Suppressor macrophage treated with lipopolysaccharide for 4 hours (primary cell): ENCODE measurements around the gene PDE2A.
A peak's percentile ranks its signal among the peaks of the same experiment; 100 is the strongest.

Experiments
- DNase-seq: peaks from one replicate; pipeline ENCODE4 v3.0.0-alpha.2; 2020

The PDE2A gene

DNA sequence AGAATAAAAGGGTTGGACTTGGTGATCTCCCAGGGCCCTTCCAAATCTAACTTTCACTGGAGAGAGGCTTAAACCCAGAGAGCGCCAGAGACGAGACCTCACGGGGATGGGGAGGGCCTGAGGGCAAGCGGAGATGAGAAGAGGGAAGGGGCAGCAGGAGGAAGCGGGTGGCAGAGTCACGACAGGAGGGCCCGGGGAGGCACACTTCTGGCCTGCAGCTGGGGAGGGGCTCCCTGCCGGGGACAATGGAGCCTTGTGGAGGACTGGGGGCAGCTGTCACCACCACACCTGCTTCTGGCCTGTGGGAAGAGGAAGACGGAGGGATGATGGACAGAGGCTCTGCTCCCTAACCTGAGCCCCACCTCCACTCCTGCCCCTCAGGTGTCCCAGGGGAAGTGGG is 40.2 kb downstream of the PDE2A start:
- DNase-seq = no peak

DNA sequence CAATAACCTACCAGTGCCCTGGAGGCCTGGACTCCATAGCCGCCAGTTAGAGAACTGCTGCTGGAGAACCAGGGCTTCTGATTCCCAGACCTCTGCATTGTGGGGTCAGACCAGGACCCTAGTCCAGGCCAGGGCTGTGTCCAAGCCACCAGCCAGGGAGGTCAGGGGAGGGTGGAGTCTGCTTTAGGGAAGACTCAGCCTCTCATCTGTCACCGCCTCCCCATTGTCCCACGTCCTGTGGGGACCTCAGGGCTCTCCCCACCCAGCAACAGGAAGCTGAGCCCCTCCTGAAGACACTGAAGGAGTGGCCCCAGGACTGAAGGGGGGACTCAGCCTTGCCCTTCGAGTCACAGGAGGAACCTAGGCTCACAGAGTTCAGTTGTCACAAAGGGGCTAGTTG is 41.2 kb downstream of the PDE2A start:
- DNase-seq = no peak

DNA sequence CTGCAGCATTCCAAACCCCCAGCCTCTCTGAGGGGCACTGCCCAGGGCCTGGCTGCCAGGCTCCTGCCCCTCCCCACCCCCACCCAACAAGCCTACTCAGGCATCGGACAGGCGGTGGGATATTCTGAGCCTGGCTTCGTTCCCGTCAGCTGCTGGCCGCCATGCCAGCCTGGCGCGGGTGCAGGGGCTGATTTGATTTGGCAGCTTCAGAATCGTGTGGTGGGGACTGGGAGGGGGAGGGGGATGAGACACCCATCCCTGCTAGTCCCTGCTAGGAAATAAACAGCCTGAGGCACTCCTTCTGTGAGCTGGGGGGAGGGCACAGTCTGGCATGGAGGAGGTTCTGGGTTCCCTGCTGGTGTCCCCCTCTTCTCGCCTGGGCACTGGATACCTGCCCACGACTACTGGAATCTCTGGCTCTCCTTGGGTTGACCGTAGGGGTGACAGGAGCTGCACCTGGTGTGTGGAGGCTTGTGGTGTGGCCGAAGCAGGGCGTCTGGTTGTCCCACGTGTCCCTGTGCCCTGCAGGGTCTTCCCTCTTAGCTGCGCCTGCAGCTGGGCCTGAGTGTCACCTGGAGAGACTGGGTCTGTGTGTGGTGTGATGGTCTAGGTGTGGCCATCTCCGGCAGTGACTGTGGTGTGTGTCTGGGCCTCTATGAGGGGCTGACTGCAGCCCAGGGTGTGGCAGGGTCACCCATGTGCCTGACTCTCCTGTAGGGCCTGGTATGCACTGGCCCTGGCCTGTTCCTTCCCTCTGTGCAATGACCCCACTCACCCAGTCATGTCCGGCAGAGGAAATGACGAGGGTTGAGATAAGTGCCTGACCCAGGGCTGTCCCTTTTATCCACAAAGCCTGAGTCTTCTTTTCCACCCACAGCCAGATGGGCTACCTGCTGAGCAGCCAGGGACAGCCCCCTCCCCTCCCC is 42.2 kb downstream of the PDE2A start:
- DNase-seq = no peak

DNA sequence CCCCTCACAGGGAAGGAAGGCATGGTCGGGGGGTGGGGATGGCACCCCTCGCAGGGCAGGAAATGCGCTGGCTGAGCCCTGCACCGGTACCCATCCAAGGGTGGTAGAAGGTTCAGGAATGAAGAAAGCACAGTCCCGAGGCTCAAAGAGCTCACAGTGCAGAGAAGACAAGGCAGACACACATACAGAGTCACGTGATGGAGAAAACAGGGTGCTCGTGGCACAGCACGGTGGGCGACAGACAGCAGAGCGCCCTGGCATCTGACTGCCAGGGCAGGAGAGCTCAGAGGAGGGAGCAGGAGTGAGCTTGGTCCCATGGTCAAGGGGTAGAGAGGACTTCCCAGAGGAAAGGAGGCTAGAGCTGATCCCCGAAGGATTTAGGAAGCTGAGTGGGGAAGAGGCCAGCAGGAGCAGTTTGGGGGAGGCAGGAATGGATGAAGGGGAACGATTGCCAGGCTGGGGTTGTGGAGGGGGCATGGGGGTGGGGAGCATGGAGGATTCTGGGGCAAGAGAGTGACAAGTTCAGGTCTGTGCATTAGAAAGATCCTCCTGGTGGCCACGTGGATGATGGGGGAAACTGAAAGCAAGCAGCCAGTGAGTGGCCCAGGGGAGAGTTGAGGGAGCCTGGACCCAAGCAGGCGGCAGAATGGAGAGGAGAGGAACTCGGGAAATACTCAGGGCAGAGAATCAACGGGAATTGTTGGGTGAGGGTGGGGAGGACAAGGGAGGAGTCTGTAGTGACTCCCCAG is 43.9 kb downstream of the PDE2A start:
- DNase-seq = no peak

DNA sequence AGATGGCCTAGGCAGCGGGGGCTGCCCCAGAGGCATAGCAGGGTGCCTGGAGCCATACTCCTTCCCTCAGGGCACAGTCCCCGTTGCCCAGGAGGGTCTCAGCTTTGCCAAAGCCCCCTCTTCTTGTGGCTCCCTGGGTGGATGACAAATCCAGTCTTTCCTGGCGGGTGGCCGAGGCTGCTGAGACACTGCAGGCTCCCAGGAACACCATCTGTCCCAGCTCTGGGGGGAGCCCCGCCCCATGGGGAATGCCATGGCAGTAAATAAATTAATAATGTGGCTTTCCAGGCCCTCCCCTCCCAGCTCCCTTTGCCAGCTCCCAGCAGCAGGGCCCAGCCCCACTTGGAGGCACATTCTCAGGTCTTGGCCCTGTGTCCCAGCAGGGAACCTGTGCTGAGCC is 45.0 kb downstream of the PDE2A start:
- DNase-seq = no peak

DNA sequence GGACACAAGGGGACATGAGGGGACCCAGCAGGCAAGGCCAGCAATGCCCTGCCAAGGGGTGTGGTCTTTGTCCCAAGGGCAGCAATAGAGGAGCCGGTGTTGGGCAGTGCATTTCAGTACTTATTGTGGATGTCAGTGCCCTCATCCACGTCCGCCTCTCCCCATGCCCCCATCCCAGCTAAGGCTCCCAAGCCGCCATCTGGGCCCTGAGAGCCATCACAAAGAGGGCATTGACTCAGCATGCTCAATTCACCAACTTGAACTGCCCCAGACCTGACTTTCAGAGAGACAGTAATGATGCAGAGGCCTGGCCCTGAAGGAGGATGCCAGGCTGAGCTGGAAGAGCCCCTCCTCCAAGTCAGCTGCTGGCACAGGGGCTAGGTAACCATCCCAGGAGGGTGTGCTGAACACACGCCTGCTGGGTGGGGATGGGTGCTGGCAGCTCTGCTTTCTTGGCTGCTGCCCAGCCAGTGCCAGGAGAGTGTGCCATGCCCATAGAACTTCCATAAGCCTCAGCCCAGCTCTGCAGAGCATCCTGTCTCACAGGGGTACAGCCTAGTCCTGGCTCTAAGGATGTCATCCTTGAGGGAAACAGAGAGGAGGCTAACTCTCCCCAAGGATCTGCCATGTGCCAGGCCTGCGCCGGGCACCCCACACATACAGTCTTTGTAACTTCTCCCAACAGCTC is 46.5 kb downstream of the PDE2A start:
- no peak for DNase-seq

DNA sequence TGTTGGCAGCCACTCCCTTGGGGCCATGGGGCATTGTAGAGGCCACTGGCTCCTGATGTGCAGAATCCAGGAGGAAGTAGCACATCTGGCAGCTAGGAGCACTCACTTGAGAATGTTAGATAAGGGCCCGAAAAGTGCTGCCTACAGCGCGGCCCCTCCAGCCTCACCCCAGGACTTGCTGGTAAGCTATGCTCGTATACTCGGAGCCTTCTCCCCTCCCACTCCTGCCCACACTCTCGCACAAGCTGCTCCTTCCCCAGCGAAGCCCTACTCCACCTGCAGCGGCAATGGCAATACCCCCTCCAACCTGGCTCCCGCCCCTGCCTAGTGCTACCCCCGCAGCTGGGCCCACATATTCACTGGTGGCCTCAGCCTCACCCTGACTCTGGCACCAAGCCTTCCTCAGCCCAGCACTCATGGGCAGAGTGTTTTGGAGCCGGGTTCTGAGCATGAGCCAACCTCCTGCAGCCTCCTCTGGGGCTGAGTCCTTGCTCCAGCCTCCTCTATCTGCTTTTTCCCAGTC is 47.7 kb downstream of the PDE2A start:
- no peak for DNase-seq

DNA sequence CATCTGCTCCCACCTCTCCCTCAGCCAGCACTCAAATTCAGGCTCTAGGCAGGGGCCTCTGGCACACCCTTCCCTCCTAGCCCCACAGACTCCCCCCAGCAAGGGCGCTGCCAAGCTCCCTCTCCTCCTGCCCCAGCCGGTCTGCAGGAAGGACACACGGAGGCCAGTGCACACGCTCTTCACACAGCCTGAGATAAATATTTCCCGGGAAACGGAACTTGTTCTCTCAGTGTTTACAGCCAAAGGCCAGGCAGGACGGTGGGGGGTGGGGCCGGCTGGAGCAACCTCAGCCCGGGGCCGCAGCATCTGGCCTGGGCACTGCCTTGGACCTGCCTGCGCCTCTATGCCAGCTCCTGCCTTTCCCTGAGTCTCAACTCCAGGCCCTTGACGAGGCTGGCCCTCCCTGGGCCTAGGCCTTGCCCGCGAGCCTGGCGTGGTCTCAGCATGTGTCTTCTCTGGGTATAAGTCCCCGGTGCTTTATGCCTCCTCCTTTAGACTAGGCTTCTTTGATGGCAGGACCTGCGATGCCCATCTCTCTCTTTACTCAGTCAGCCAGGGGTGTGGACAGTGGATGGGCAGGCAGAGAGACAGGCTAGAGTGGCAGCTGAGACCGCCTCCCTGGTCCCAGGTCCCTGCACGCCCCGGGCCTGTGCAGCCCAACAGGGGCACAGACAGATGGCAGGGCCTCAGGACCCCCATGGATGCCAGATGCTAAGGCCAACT is 48.4 kb downstream of the PDE2A start:
- no peak for DNase-seq

DNA sequence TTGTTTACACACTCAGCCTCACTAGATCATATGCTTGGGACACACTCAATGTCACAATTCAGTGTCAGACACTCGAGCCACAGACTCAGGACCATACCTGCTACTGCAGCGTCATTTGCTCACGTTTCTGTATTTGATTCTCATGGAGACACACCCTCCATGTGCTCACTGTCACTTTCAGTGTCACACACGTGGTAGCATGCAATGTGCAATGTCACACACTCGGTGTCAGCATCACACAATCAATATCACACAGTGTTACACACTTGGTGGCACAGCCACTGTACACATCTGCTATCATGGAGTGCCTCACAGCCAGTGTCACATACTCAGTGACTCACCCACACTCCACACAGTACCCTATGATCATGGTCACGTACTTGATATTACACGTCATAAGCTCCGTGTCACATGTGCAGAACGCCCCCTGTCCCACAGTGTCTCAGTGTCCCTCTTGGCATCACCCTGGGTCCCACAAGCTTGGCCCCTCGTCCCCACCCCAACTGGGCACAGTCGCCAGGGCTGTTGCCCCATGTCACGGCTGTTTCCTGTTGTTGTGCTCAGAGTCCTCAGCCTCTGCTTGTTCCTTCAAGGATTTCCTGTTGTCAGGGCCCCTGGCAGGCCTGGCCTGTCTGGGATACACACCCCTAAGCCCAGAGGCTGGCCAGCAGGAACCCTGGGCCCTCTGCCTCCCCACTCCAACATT is 49.6 kb downstream of the PDE2A start:
- DNase-seq = peak; percentile 71

DNA sequence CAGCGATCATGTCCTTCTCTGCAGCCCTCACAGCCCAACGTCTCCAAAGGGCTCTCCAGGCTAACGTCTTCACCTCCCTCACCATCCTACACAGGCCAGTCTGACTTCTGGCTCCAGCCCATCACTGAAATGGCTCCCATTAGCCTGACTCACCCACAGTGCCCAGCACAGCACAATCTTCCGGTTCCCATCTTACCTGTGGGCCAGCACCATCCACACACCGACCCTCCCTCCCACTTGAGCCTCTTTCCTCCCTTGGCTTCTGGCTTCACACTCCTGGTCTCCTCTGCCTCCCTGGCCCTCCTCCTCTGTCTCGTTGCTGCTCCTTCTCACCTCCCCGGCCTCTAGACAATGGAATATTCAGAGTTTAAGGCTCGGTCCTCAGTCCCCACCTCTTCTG is 51.2 kb downstream of the PDE2A start:
- no peak for DNase-seq

DNA sequence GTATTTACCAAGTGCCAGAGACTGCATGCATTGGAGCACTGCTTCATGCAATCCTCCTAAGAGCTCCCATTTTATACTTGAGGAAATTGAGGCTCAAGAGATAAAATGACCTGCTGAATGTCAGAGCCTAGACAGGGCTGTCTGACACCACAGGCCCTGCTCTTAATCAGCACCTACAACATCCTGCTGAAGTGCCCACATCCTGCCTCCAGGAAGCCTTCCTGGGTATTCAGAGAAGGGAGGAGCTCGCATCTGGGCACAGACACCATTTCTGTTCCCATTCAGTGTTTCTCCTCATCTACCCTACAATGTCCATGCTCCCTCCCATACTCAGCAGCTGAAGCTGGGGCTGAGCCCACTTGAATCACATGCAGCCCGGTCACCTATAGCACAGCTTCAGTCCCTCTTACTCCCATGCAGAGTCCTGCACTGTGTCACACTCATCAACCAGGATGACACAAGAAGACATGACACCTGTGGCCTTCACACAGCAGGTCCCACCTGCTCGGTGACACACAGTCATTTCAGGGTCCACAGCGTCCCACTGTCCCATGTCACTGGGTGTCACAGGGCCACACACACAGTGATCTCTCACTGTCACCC is 53.1 kb downstream of the PDE2A start:
- no peak for DNase-seq

DNA sequence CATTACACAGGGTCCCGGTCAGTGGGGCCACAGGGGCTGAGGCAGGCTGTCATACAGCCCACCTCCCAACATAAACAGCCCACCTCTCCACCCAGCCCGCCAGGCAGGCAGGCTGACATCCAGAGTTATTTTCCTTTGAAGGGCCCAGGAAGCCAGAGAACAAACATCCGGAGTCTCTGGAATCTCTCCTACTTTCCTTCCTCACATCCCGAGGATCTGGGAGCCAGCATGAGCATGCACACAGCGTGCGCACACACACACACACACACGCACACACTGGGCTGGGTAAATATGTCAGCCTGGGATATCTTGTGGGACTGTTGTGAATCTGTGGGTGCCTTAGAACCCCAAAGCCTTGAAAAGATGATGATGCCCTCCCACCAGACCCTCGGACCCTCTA is 55.4 kb downstream of the PDE2A start:
- no peak for DNase-seq

DNA sequence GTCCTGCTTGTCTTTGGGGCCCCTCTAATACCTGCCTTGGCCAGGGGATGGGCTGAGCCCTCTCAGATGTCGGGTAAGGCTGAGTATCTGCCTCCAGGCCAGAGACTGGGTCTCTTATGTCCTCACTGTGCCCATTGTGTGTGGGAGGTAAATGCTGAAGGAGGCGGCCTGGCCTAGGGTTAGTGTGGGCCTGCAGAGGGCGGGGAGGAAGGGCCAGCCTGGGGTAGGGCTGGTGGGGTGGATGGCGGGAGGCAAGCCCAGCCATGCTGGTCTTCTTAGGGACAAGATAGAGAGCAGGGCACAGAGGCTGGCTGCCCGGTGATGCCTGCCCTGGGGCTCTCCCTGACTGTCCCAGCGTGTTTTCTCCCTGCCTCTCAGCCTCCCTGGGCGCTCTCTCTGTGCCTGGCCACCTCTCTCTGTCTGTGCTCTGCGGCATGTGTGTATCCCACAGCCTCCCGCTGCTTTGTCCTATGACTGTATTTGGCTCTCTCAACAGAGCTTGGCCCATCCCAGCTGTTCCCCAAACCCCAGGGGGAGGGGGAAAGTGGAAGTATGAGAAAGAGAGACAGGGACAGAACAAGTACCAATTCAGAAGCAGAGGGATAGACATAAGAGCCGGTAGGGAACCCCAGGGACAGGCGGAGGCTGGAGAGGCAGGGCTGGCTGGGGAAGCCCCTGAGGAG is 57.0 kb downstream of the PDE2A start:
- DNase-seq = no peak

DNA sequence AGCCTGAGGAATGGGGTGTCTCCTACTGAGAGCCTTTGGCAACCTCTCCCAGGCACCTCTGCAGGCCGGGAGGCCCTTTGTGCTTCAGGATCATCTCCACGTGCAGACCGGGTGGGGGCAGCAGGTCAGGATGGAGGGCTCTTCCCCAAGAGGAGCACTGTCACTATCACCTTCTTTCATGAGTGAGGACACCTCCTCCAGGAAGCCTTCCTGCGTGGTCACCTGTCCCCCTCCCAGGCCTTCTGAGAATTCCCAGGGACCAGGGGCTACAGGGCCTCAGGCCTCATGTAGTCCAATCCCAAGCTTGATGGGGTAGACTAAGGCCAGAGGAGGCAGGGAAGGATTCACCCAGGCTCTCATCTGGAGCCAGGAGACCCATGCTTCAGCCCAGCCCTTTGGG is 57.6 kb downstream of the PDE2A start:
- no peak for DNase-seq

DNA sequence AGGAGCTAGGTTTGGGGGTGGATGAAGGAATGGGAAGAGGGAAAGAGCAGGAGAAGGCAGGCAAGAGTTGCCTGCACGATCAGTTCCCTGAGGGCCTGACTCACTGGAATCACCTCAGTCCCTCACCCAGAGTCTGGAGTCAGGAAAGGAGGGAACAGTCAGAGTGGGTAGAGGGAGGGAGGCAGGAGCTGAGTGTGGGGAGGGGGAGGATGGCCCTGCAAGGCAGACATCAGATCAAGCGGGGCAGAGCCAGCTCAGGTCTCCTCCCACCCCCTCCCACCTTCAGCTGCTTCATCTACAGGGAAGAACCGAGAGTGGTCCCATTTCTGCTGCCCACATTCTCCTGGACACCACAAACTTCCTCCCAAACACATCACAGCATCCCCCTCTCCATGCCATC is 58.9 kb downstream of the PDE2A start:
- no peak for DNase-seq

DNA sequence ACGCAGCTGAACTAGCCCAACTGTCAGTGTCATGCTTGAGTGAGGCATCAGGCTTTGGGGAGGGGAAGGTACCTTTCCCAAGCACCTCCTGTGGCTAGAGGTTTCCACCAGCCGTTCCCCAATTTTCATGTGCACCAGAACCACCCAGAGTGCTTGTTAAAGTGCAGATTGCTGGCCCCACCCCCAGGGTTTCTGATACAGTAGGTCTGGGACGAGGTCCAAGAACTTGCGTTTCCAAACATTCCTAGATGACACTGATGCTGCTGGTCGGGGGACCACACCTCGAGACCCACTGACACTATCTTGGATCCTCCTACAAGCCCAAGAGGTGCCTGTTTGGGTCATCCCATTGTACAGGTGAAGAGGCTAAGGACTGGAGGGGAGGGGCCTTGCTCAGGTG is 59.8 kb downstream of the PDE2A start:
- DNase-seq = no peak

DNA sequence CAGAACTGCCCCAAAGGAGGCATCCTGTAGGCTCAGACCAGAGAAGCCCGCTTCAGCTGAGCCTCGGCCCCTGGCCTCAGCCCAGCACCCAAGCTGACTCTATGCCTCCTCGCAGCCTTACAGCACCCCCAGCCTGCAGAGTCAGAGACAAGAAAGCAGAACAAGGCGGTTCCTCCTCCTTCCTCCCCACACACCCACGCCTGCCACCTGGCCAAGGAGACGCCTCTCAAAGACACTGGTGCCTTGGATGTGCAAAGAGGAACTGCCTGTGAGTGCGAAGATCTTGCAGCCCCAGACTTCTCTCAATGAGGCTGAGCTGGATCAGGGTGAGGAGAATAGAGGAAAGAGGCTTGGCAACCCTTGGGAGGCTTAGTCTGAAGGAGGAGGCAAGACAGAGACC is 60.2 kb downstream of the PDE2A start:
- peak; percentile 87 for DNase-seq

DNA sequence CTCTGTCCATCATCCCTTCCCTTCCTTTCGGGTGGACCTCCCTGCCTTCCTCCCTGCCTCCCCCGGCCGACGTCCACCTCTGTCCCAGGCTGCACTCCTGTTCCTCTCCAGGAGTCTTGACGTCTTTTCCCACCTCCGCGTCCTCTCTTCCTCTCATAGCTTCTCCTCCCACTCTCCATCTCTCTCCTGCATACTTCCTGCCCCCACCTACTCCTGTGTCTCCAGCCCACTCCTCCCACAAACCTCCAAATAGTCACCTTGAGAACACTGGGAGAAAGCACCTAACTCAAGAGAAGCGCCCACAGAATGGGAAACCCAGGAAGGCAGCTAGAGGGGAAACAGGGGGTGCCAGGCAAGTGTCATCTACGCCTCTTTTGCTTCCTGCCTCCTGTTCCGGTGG is 60.8 kb downstream of the PDE2A start:
- no peak for DNase-seq

DNA sequence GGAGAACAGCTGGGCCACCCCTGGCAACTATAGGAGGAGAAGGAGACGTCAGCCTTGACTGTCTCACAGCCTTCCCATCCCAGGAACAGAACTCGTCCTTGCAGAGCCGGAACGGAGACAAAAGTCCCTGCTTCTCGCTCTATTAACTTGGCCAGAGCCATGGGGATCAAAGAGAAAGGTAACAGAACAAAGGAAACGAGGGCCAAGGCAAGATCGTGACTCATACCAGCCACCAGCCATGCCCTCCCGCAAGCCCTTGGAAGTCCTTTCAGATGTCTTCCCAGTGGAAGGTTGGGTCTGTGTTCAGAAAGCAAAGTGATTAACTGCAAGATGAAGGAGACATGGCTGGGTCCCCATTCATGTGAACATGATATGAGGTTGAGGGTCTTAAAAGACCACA is 64.7 kb downstream of the PDE2A start:
- DNase-seq = no peak

DNA sequence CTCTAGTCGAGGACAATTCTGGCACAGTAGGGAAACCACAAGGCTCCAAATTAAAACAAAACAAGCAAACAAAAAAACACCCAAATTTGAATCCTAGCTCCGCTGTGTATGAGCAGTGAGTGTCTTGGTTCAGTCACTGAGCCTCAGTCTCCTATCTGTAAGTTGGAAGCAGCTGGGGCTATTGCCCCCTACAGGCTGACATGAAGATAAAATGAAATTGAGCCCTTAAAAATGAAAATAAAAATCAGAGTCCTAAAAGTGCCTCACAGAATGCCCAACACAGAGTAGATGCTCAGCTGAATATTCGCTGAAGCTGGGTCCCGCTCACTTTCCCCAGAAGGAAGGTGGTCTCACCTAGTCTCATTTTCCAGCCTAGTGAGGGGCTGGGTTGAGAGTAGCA is 65.2 kb downstream of the PDE2A start:
- peak; percentile 51 for DNase-seq

DNA sequence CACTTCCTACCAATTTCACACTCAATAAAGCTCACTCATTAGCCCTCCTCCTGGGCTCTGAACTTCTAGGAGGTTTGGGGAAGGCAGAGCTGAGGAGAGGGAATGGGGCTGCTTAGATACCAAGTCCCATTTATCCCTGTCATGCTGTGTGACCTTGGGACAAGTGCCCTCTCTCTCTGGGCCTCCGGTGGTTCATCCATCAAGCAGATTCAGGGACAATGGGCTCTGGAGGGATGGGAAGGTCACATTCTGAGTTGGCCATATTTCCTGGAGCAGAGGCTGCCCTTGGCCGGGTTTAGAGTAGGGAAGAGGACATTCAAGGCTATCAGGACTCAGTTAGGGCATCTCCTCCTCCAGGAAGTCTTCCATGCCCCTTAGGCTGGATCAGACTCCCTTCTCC is 66.7 kb downstream of the PDE2A start:
- no peak for DNase-seq
